PC-9 (cell line): ENCODE measurements around the gene SYPL2. TPM values are rescaled to one million over a fixed set of nuclear protein-coding genes. Genes with fewer than 3 reads are reported as not detected.

ENCODE experiments used
- BruUV-seq: library from RNA; stranded (reverse); fragments of 400-500 nt; replicated peaks from 2 replicates; lab custom pipeline; 2021; lab: Mats Ljungman, UMichigan
- CTCF ChIA-PET: fragments of 300-600 bp; sonication (Branson Sonifier 250); formaldehyde crosslinking; loops from one replicate; lab custom pipeline; 2022; ENCODE audit warnings: antibody characterized with exemption; lab: Charles Lee
- POLR2A ChIA-PET: fragments of 300-600 bp; sonication (Branson Sonifier 250); formaldehyde crosslinking; loops from one replicate; lab custom pipeline; 2022; ENCODE audit warnings: antibody characterized with exemption; ENCODE audit not compliant: unreplicated experiment; lab: Charles Lee
- DNase-seq, 2 experiments: peaks; one replicate each; pipeline versions ENCODE4 v3.0.0 to v3.0.0-alpha.2; 2015 to 2022; ENCODE audit warnings: mixed read lengths in 1 of 2
- H2AFZ ChIP-seq: fragments of 200-600 bp; sonication (generic); 2 replicates; pipeline ENCODE4 v1.8.1; 2017; ENCODE audit warnings: antibody characterized with exemption
- H3F3A ChIP-seq: fragments of 200-600 bp; sonication (generic); 2 replicates; pipeline ENCODE4 v1.8.1; 2017; ENCODE audit warnings: antibody characterized with exemption, mild to moderate bottlenecking, low read depth; ENCODE audit not compliant: insufficient read depth
- H3K27ac ChIP-seq: fragments of 200-600 bp; sonication (generic); 2 replicates; pipeline ENCODE4 v1.6.1; 2016; ENCODE audit warnings: mixed run types
- H3K27me3 ChIP-seq: fragments of 200-600 bp; sonication (generic); 2 replicates; pipeline ENCODE4 v1.6.1; 2016; ENCODE audit warnings: low read depth, mixed run types; ENCODE audit not compliant: insufficient read depth
- H3K36me3 ChIP-seq: fragments of 200-600 bp; sonication (generic); 2 replicates; pipeline ENCODE4 v1.6.1; 2016; ENCODE audit warnings: low read depth, mixed run types
- H3K4me1 ChIP-seq: fragments of 200-600 bp; sonication (generic); replicated peaks from 2 replicates; pipeline ENCODE4 v1.6.1; 2016; ENCODE audit warnings: mixed run types; ENCODE audit not compliant: insufficient read depth
- H3K4me2 ChIP-seq: fragments of 200-600 bp; sonication (generic); 2 replicates; pipeline ENCODE4 v1.6.1; 2017; ENCODE audit warnings: mixed run types
- H3K4me3 ChIP-seq: fragments of 200-600 bp; sonication (generic); 2 replicates; pipeline ENCODE4 v1.6.1; 2016; ENCODE audit warnings: mixed run types
- H3K79me2 ChIP-seq: fragments of 200-600 bp; sonication (generic); 2 replicates; pipeline ENCODE4 v1.6.1; 2017; ENCODE audit warnings: low read depth, mixed run types
- H3K9me2 ChIP-seq: fragments of 200-600 bp; sonication (generic); 2 replicates; pipeline ENCODE4 v1.8.1; 2017; ENCODE audit warnings: mild to moderate bottlenecking; ENCODE audit not compliant: insufficient read depth
- H3K9me3 ChIP-seq: fragments of 200-600 bp; sonication (generic); 2 replicates; pipeline ENCODE4 v1.8.1; 2016; ENCODE audit warnings: low read depth; ENCODE audit not compliant: insufficient read depth
- H4K20me1 ChIP-seq: fragments of 200-600 bp; sonication (generic); 2 replicates; pipeline ENCODE4 v1.8.1; 2017; ENCODE audit not compliant: insufficient read depth
- CTCF ChIP-seq: fragments of 200-600 bp; sonication (generic); conservative IDR thresholded peaks from 2 replicates; pipeline ENCODE4 v1.6.1; 2017; ENCODE audit warnings: mixed run types, antibody characterized with exemption, mild to moderate bottlenecking, moderate library complexity
- EZH2 ChIP-seq: fragments of 200-600 bp; sonication (generic); IDR thresholded peaks from 2 replicates; pipeline ENCODE4 v1.8.0; 2017; ENCODE audit warnings: antibody characterized with exemption, low read depth
- intact Hi-C: fragments of 100-400 bp; cut with micrococcal nuclease; formaldehyde crosslinking; loops from one replicate; pipeline ENCODE4 v1.10.0; 2022; ENCODE audit not compliant: unreplicated experiment
- total RNA-seq: library from RNA; stranded (reverse); gene quantifications from 2 replicates; pipeline ENCODE4 v1.2.3, GENCODE V29; 2021

Gene SYPL2
- total RNA-seq, 1 experiment from 2014 or later: 0.09 TPM

- Histone ChIP-seq H4K20me1 (no peaks in the 10 kb centered on the region), H3K36me3 (no peaks in the 10 kb centered on the region), H3K9me2 (no peaks in the 10 kb centered on the region), H3K4me3 (no peak overlapping the region), H2AFZ (no peak overlapping the region), H3K27me3 (peaks cover 45% of the 10 kb centered on the region), H3F3A (no peaks in the 10 kb centered on the region), H3K9me3 (no peaks in the 10 kb centered on the region), H3K4me1 (peaks cover 16% of the 10 kb centered on the region), H3K79me2 (no peaks in the 10 kb centered on the region), H3K27ac (no peak overlapping the region), H3K4me2 (no peak overlapping the region)
- CTCF ChIA-PET: no interaction called here
- TF ChIP-seq CTCF (no peak), EZH2 (no peak)
- POLR2A ChIA-PET: no interaction called here
- intact Hi-C loops: no loop called here
- no peak for DNase-seq
- no TSS peak for BruUV-seq
Observed at GRCh38 chr1:109481646-109482045, 15.3 kb downstream of the SYPL2 start.

DNA sequence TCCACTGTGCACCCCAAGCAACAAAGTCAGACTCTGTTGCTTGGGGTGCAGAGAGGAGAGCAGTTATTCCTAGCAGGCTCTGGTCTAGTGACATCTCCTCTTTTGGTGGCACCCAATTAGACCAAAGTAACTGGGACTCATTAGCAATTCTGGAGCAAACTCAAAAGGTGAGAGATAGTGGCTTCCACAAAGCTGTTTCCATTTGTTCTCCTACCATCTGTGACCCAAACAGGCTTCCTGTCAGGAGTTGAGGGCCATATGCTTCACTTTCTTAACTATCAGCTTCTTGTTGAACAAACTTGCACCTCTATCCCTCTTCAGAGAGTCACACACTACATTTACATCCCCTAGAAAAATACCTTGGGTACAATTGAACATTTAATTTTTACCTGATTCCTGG is 15.9 kb downstream of the SYPL2 start:
- no peaks in the 10 kb centered on the region for H3K36me3 ChIP-seq
- intact Hi-C loops: no loop called here

GRCh38 chr1:109482791-109483671 is 16.7 kb downstream of the SYPL2 start:
- H3K4me1 ChIP-seq: peaks cover 11% of the 10 kb centered on the region
- POLR2A ChIA-PET: interaction anchor here (0.6 kb wide), 3 partner anchors 32 to 900 kb away, joined by 3 to 13 read pairs (median 9); no protein-coding TSS in a partner anchor
- no peaks in the 10 kb centered on the region for H4K20me1 ChIP-seq
- no peak overlapping the region for H3K27ac ChIP-seq
- no peaks in the 10 kb centered on the region for H3F3A ChIP-seq
- H3K9me2 ChIP-seq: no peaks in the 10 kb centered on the region
- H3K36me3 ChIP-seq: no peaks in the 10 kb centered on the region
- peak overlapping the region; percentile 78 for H3K4me2 ChIP-seq
- peak overlapping the region; percentile 42; the same call in 1 of the 2 replicates for H3K4me3 ChIP-seq
- TF ChIP-seq CTCF (no peak), EZH2 (no peak)
- peaks cover 37% of the 10 kb centered on the region for H3K27me3 ChIP-seq
- CTCF ChIA-PET: interaction anchor here (0.6 to 0.8 kb wide), 3 partner anchors 13 to 208 kb away, joined by 4 to 9 read pairs (median 5); no protein-coding TSS in a partner anchor
- DNase-seq: peak in 1 of 2 experiments; percentile 7
- H3K79me2 ChIP-seq: no peaks in the 10 kb centered on the region
- H2AFZ ChIP-seq: no peak overlapping the region
- H3K9me3 ChIP-seq: no peaks in the 10 kb centered on the region
- intact Hi-C loops: loop anchor here (1.0 kb wide), 1 partner anchor 26 kb away; the partner anchor contains the start of gene AMIGO1
- no TSS peak for BruUV-seq

More for the DNA sequence above, 15.9 kb downstream of the SYPL2 start:
- Histone ChIP-seq H3K27ac (no peak overlapping the region), H3K4me1 (peaks cover 11% of the 10 kb centered on the region), H3K9me2 (no peaks in the 10 kb centered on the region), H3K4me3 (no peak overlapping the region), H3K79me2 (no peaks in the 10 kb centered on the region), H3K4me2 (no peak overlapping the region), H2AFZ (no peak overlapping the region), H4K20me1 (no peaks in the 10 kb centered on the region), H3K9me3 (no peaks in the 10 kb centered on the region), H3K27me3 (peaks cover 39% of the 10 kb centered on the region), H3F3A (no peaks in the 10 kb centered on the region)
- BruUV-seq: no TSS peak
- ChIA-PET POLR2A (no interaction called here), CTCF (no interaction called here)
- TF ChIP-seq EZH2 (no peak), CTCF (no peak)
- DNase-seq: no peak
